ENCODE data around the gene ACBD5.
"Not testable (repeated sequence)": the region's sequence is repeated elsewhere in the genome, so short reads cannot be mapped to it uniquely, and the experiment has no call there.

The ACBD5 gene, protein sequence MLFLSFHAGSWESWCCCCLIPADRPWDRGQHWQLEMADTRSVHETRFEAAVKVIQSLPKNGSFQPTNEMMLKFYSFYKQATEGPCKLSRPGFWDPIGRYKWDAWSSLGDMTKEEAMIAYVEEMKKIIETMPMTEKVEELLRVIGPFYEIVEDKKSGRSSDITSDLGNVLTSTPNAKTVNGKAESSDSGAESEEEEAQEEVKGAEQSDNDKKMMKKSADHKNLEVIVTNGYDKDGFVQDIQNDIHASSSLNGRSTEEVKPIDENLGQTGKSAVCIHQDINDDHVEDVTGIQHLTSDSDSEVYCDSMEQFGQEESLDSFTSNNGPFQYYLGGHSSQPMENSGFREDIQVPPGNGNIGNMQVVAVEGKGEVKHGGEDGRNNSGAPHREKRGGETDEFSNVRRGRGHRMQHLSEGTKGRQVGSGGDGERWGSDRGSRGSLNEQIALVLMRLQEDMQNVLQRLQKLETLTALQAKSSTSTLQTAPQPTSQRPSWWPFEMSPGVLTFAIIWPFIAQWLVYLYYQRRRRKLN

DNA sequence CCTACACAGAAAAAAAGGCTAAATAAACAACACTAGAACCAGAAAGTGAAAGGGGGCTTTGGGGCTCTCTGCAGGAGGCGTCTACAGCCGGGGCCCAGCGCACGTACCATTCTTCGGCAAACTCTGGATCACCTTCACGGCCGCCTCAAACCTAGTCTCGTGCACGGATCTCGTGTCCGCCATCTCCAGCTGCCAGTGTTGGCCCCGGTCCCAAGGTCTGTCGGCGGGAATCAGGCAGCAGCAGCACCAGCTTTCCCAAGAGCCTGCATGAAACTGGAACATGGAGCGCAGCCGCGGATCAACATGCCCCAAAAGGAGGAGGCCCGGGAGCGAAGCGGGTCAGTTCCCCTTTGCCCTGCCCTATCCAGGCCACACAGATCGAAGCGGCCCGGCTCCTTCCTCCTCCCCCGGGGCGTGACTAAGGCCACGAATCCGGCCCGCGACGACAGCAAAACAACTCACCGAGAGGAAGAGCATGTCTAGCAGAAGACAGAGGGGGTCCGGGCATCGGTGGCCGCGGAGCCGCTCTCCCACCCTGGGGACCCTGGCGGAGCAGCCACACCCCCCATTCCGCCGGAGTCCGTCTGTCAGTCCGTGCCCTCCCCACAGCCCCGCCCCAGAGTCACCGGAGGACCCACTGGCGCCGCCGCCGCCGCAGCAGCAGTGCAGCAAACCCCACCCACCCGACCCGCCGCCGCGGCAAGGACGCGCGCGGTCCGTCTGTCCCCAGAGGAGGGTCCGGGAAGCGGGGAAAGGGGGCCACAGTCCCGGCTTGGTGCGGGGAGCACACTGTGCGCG is at the start of gene ACBD5:
Gene ACBD5, minus strand, starts transcription at position 586 of the 798 bp plus-strand sequence. Its CDS starts 109 bp downstream, at position 477.
- peak; percentile 72 for DNase-seq

DNA sequence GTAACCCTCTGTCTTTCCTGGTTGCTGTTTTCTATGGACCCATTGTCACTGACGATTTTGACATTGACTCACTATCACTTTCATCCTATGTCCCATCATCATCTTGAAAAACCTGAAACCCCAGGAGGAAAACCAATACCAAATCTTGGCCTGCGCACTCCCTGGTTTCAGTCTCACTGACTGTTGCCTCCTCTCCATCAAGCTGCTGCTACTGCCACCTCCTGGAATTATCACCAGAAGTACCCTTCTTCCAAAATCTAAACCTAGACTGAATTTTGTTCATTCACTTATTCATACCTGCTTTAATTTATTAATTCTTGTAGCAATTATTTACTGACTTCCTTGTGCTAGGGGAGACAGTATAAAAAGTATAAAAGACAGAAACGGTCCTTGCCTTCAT is 44.5 kb upstream of the ACBD5 start:
- no peak for DNase-seq

DNA sequence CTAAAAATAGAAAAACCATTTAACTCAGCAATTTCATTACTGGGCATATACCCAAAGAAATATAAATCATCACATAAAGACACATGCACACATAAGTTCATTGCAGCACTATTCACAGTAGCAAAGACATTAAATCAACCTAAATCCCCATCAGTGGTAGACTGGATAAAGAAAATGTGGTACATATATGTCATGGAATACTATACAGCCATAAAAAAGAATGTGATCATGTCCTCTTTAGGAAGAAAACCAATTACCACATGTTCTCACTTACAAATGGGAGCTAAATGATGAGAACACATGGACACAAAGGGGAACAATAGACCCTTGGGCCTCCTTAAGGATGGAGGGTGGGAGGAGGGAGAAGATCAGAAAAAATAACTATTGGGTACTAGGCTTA is 36.0 kb upstream of the ACBD5 start:
- DNase-seq: no peak

DNA sequence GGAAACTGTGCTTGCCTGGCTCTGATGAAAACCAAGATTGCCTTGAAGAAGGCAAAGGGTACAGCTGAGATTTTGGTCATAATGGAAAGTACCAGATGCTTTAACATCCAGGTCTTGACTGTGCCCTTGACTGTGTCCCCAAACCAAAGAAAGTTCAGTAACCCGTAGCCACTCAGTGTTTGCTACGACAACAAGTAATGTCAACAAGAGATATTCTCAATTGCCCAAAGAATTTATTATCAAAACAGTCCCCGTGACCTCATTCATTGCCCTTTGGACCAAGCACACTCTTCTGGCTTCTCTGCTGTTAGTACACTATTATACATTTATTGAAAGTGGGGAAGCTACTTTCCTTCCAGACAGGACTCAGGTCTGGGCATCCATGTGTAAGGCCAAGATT is 25.4 kb upstream of the ACBD5 start:
- DNase-seq: not testable (repeated sequence)

DNA sequence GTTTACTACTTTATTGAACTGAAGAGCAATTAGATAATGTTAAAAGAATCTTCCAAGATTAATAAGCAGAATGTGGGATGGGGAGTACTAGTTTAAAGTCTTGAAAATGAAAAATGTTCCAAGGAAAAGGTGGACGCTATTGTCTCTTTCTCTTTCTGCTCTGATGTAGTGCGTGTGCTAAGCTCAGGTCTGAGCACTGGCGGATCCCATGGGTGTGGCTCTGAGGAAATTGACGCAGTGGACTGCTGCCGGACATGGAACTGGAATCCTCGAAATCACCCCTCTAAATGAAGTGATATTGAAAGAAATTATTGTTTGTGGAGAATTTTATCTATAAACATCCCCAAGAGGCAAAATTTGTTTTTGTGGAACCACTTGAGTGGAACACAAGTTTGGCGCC is 22.2 kb upstream of the ACBD5 start:
- not testable (repeated sequence) for DNase-seq

DNA sequence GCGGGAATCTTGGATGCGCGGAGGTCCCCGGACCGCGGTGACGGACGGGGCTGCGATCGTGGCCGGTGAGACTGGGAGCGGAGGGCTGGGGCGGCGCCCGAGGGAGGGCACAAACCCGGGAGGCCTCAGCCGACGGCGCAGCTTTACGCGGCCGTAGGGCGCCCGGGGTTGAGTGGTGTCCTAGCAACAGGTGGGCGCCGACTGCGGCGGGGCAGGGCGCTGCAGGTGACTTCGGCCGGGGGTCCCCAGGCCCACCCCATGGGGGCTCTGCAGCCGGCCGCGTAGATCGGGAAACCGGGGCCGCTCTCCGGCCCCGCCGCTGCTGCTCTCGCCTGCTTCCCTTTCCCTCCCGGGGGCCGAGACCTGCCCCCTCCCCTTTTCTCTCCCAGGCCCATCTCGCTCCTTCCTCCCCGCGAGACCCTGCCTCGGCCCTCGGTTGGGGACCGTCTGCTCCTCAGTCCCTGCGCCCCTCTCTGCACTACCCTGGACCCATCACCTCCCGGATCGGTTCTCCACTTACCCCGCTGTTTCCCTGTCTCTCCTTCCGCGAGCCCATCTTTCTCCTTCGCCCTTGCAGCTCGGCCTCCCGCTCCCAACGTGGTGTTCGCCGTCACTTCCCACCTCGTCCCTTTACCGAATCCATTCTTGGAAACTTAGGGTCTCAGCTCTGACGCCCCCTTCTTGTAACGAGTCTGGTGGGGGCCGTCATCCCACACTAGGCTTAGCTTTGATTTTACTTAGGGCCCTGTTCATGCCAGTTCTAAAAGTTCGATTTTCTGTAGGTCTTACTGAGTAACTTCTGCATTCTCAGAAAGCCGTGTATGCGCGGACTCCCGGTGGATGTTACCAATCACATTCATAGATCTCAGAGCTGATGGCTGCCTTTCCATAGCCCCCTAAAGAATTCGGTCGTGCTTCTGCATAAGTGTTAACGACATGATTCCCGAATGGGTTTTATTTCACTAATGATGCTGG is 18.5 kb upstream of the ACBD5 start:
- DNase-seq: no peak

DNA sequence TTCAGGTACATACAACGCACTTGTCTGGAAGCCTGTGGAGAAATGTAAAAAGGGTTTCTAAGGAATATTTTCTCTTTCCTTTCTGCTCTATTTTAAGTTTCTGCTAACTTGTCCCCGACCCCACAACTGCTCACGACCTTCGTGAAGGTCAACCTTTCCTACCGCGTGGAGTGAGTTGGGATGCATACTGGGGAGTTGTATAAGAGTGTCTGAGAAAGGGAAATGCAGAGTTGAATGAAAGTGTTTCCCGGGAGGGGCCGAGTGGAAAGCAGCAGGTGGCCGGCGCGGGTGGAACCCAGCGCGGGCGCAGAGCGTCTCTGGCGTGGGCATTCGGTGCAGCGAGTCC is 17.9 kb upstream of the ACBD5 start:
- DNase-seq: no peak

DNA sequence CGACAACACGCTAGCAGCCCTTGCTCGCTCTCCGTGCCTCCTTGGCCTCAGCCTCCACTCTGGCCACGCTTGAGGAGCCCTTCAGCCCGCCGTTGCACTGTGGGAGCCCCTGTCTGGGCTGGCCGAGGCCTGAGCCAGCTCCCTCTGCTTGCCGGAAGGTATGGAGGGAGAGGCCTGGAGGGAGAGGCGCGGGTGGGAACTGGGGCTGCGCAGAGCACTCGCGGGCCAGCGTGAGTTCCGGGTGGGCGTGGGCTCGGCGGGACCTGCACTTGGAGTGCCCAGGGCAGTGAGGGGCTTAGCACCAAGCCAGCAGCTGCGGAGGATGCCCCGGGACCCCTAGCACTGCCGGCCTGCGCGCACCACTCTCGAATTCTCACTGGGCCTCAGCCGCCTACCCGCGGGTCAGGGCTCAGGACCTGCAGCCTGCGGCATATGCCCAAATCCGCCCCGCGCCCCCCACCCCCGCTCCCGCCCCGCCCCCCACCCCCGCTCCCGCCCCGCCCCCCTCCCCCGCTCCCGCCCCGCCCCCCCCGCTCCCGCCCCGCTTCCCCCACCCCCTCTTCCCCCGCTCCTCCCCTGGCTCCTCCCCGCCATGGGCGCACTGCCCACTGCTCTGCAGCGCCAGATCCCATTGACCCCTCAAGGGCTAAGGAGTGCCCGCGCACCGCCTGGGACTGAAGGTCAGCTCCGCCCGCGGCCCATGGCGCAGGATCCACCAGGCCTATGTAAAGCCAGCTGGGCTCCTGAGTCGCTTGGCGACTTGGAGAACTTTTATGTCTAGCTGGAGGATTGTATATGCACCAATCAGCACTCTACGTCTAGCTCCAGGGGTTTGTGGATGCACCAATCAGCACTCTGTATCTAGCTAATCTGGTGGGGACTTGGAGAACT is 15.9 kb upstream of the ACBD5 start:
- DNase-seq: no peak

DNA sequence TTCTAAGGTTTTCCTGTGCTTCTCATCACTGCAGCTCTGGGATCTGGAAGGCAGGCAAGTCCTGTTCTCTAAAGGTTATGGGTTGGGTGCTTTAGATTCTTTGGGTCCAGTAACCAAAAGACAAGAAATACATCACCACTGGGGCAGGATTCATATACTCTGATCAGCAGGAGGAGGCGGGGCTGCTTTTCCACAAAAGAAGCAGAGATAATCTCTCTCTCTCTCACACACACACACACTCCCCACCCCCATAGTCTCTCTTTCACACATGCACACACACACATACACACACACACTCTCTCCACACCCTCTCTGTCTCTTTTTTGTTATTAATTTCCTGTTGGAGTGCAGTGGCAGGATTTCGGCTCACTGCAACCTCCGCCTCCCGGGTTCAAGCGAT is 13.0 kb upstream of the ACBD5 start:
- no peak for DNase-seq

DNA sequence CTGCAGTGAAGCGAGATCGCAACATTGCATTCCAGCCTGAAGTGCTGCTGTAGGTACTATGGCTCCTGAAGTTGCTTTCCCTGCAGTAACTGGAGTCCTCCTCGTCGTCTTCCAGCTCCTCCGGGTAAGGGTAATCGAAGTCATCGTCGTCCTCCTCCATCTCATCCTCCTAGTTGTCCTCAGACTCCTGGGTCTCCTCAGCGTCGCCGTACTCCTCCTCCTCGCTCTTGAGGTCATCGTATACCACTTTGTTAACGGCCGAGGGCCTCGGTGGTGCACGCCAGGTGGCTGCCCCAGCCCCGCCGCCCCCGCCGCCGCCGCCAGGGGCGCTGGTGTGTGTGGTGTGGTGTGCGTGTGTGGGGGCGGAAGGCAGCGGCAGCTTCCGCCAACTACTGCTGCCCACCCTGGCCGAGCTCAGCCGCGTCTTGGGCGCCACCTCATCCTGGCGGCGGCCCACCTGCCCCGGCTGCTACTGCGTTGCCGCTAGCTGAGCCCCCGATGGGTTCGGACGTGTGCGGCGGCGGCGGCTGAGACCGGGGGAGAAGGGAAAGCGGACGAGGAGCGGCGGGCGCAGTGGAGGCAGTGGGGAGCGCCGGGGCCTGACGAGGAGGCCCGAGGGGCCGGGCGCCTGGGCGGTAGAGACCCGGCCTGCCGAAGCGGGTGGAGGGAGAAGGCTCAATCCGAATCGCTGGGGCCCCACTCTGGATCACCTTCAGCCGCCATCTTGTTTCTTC is 11.8 kb upstream of the ACBD5 start:
- peak; percentile 59 for DNase-seq

DNA sequence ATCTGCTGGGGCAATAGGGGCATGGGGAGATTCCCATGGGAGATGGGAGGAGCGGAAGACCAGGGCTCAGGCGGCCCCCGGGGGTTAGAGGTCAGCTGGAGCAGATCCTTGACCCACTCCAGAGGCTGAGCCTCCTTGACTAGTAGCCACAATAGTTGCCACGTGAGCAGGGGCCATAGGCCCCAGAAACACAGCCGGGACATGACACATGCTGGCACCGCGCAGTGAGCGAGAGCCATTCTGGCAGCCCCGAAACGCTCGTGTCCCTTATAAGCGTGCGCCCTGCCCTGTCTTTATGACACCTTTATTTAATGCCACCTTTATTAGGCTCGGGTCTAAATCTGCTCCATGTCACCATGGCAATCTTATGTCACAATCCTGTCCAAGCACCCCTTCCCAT is 11.0 kb upstream of the ACBD5 start:
- no peak for DNase-seq

DNA sequence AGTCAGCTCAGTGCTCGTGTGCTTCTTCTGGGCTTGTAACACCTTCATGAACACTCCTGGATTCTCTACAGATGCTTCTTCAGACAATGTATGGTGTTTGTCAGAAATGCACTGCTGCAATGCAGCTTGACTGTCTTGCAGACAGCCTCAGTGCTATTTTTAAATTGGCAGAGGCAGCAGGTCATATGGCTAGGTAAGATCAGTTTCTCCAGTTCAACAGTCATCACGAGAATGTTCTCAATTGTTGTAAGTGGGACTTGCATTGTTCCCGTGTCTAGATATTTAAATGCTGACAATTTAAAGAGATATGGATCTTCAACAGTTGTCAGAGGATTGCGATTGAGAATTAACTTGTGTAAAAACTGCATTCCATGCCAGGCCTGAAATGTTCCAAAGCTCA is 7.6 kb upstream of the ACBD5 start:
- no peak for DNase-seq

DNA sequence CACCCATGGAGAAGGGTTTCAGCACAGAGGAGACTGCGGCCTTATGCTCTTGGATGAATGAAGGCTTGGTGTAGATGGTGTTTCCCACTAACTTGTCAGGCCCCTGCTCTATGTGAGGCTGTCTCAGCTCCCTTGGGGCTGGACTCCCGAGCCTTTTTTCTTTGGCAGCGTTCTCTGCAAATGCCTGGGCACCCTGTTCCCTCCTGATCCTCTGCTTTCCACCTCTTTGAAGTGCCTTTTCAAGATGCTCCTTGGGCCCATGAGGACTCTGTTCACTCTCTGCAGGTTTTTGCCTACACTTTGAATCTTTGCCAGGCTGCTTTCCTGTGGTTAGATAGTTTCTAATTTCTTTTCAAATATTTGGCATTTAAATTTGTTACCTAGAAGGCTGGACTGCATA is 6.8 kb upstream of the ACBD5 start:
- no peak for DNase-seq

DNA sequence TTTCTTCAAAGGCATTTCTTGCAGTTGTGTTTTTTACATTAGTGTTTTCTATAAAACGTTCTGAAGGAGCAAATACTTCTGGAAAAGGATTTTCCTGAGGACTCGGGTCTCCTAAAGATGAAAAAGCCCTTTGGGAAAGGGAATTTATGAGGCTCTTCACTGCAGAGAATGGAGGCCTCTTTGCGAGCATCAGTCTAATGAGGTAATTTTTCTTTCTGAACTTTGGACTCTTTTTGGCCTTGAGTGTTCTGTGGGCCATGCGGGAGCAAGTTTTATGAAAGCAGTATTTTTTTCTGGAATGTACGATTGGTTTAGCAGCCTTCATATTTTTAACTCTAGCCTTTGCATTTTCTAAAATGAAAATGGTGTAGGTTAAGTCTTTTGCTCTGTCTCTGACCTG is 6.4 kb upstream of the ACBD5 start:
- DNase-seq: no peak

DNA sequence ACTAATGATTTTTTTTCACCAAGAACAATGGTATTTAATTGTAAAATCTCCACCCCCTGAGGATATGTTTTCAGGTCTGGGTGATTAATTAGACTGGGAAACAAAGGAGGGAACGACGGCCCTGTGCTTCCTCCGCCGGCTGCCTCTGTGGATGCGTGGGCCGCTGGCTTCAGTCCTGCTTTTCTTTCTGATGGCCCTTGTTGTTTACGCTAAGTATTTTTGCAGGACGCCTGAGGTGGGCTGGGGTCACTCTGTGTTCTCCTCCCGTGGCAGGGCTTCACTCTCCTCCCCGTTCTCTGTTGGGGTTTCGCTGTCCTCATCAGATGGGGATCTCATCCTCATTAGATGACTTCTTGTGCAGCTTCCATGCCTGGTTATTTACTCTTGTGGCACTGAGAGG is 5.2 kb upstream of the ACBD5 start:
- DNase-seq: no peak

DNA sequence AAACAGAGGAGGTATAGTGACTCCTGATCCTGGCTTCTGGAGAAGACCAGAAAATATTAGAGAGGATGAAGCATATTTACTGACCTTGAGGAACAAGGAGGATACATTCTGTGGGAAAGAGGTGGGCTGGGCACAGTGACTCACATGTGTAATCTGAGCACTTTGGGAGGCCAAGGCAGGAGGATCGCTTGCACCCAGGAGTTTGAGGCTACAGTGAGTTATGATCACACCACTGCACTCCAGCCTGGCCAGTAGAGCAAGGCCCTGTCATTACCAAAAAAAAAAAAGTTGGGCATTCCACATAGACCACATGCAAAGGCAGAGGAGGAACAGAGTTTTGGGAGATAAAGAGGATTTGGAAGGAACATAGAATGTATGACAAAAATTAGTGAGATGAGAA is 4.4 kb upstream of the ACBD5 start:
- DNase-seq: no peak

DNA sequence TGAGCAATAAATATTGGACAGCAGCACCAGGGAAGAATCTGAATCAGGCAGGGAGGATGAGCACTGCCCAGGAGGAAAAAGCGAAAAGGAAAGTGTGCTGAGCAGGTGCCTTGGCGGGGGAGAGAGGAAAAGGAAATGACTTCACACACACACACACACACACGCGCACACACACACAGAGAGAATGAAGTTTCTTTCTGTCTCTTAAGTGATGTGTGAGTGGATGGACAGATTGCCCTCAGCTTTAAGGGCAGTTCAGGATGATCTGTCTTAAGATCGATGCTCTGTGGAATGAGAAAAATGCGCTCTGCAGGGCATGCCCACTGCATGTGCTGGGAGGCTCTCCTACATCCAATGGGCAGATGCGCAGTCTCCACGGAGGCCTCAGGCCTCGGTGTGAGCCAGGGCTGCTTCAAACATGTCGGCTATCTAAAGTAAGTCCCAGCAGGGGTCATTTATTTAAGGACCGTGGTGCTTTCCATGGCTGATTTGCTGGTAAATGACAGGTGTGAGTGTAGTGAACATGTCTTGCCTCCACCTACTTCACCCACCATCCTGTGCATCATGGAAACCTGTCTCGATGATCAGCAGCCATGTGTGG is 2.5 kb upstream of the ACBD5 start:
- DNase-seq: peak; percentile 57

DNA sequence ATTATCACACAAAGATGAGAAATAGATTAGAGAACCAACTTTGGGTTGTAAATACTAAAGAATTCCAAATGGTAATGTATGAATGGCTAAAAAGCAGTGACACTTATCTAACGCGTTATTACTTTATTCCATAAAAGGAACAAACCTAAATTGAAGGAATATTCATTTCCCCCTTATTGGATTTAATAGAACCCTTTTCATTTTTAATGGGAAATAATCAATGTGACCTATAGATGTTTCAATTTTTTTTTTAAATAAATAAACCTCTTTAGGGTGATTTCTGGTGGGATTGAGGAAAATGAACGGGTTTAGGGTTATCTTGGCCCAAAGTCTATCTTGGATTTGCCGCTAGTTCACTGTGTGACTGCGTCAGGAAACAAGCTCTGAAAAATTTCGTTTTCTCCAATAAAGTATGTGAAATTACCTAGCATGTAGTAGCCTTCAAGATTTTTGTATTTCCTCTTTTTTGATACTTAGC is 1.9 kb upstream of the ACBD5 start:
- DNase-seq: no peak

DNA sequence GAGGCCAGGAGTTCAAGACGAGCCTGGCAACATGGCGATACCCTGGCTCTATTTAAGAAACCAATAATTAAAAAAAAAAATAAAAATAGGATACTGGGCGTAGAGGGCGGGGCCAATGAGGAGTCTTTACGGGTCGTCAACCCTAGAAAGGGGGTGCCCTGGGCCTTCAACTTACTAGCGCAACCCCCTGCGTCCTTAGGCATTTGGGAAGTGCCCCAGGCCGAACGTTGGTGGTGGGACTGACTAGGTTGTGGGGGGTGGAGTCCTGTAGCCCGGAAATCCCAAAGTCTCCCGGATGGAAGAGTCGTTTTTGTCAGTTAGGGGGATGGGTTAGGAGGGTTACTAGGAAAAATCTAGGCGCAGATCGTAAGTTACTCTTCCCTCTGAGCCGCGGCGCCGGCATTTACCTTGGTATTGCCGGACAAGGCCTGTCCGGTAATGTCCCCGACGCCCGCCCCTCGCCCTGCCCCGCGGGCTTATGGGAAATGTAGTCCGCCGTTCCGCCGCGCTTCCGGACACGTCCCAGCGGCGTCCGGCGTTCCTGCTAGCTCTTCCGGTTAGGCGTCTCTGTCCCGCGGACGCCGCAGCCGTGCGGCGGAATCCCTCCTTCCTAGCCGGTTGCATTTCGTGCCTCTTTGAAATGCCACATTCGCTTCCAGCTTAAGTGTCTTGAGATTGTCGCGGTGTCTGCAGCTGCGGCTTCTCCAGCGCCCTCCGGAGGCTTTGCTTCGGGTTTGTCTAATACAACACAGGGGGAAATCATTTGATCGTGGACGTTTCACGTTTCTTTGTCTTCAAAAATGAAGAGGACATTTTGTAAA is 1.3 kb upstream of the ACBD5 start:
- peak; percentile 95 for DNase-seq

All from fibroblast of skin of right quadriceps (primary cell).